Measurements from ENCODE around the gene DDX28. TPM values are rescaled to one million over a fixed set of nuclear protein-coding genes. Genes with fewer than 3 reads are reported as not detected.

The DDX28 gene
- total and polyA plus RNA-seq, 10 of the 15 experiments (the other 5 are each of a cell fraction or from before 2014, with no cell fraction given) = 3.6 to 40.4 (median 20.0) TPM

DNA sequence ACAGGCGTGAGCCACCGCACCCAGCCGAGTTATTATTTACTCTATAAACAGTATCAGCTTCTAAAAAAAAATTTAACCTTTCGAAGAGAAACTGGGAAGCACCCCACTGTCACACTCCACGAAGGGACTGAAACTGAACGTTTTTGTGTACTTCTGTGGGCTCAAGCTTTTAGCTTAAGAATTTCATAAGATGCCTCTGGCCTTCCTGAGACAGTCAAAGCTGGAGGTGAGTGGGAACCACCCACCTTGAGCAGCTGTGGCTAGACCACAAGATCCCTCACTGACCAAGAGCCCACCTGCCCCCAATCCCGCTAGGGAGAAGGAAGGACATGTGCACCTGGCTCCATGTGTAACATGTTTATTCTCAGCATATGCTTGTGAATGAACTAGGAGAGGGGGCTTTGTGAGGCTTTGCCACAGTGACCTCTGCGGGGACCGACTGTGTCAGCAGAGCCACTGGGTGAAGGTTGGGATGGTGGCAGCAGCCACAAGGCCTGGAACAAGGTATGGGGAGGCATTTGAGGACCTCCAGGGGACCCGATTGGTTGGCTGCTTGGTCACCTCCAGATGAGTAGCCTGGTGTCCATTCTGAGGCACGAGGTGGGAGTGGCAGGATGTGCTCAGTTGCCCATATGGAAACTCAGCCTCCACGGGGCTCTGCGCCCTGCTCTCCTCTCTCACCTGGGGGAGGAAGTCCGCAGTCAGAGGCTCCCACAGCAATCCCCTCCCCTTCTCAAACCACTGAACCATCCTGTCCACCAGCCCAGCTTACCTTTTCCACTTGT is 47.5 kb downstream of the DDX28 start (continued):
- no peak for TF ChIP-seq KDM1A (IDR thresholded peaks at IDR 0.05; ENCODE audit: borderline replicate concordance)
- no peak for TF ChIP-seq ZNF622 (IDR thresholded peaks at IDR 0.05)
- TF ChIP-seq BCL11A (IDR thresholded peaks at IDR 0.05; ENCODE audit: low read depth, low read length) = peak; percentile 72
- no peak for TF ChIP-seq HDGF (IDR thresholded peaks at IDR 0.05)
- no peak; the same call in 1 of the 2 replicates for TF ChIP-seq TAF1 (IDR thresholded peaks at IDR 0.05; ENCODE audit: borderline replicate concordance, low read depth, low read length)
- TF ChIP-seq, protein P1, sequence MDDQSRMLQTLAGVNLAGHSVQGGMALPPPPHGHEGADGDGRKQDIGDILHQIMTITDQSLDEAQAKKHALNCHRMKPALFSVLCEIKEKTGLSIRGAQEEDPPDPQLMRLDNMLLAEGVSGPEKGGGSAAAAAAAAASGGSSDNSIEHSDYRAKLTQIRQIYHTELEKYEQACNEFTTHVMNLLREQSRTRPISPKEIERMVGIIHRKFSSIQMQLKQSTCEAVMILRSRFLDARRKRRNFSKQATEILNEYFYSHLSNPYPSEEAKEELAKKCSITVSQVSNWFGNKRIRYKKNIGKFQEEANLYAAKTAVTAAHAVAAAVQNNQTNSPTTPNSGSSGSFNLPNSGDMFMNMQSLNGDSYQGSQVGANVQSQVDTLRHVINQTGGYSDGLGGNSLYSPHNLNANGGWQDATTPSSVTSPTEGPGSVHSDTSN (IDR thresholded peaks at IDR 0.05; ENCODE audit: insufficient replicate concordance, low read depth, low read length) = no peak
- TF ChIP-seq FOS (IDR thresholded peaks at IDR 0.05; ENCODE audit: borderline replicate concordance, extremely low read depth, insufficient read length) = no peak
- no peak for TF ChIP-seq CREB1 (IDR thresholded peaks at IDR 0.05; ENCODE audit: low read depth)
- TF ChIP-seq, protein P2, sequence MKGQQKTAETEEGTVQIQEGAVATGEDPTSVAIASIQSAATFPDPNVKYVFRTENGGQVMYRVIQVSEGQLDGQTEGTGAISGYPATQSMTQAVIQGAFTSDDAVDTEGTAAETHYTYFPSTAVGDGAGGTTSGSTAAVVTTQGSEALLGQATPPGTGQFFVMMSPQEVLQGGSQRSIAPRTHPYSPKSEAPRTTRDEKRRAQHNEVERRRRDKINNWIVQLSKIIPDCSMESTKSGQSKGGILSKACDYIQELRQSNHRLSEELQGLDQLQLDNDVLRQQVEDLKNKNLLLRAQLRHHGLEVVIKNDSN (IDR thresholded peaks at IDR 0.05; ENCODE audit: borderline replicate concordance, extremely low read length, insufficient read depth, low read depth, low read length) = no peak
- no peak for TF ChIP-seq ZNF217 (IDR thresholded peaks at IDR 0.05)
- TF ChIP-seq POU2F2 (IDR thresholded peaks at IDR 0.05; ENCODE audit: borderline replicate concordance, low read depth, low read length) = no peak
- TF ChIP-seq, protein P3, sequence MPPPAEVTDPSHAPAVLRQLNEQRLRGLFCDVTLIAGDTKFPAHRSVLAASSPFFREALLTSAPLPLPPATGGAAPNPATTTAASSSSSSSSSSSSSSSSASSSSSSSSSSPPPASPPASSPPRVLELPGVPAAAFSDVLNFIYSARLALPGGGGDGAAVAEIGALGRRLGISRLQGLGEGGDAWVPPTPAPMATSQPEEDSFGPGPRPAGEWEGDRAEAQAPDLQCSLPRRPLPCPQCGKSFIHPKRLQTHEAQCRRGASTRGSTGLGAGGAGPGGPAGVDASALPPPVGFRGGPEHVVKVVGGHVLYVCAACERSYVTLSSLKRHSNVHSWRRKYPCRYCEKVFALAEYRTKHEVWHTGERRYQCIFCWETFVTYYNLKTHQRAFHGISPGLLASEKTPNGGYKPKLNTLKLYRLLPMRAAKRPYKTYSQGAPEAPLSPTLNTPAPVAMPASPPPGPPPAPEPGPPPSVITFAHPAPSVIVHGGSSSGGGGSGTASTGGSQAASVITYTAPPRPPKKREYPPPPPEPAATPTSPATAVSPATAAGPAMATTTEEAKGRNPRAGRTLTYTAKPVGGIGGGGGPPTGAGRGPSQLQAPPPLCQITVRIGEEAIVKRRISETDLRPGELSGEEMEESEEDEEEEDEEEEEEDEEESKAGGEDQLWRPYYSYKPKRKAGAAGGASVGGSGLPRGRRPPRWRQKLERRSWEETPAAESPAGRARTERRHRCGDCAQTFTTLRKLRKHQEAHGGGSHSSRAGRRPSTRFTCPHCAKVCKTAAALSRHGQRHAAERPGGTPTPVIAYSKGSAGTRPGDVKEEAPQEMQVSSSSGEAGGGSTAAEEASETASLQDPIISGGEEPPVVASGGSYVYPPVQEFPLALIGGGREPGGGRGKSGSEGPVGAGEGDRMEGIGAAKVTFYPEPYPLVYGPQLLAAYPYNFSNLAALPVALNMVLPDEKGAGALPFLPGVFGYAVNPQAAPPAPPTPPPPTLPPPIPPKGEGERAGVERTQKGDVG (CRISPR knock-in tag; IDR thresholded peaks at IDR 0.05) = no peak
- TF ChIP-seq ZNF207 (IDR thresholded peaks at IDR 0.05; ENCODE audit: borderline replicate concordance) = no peak
- peak in 1 of 2 experiments; percentile 65; a peak in 1 of 3 replicates for TF ChIP-seq EGR1 (IDR thresholded peaks at IDR 0.05; ENCODE audit: borderline replicate concordance in 1 of 2, low read depth in 2 of 2, low read length in 2 of 2)
- no peak for TF ChIP-seq GABPA (IDR thresholded peaks at IDR 0.05; ENCODE audit: low read depth)
- TF ChIP-seq CHD2 (IDR thresholded peaks at IDR 0.05; ENCODE audit: borderline replicate concordance, low read depth, low read length) = no peak
- TF ChIP-seq CHD1 (IDR thresholded peaks at IDR 0.05; ENCODE audit: low read depth, low read length) = no peak
- TF ChIP-seq SP1 (IDR thresholded peaks at IDR 0.05; ENCODE audit: low read depth, low read length) = peak; percentile 24
- TF ChIP-seq SIN3A (IDR thresholded peaks at IDR 0.05; ENCODE audit: low read depth, low read length) = no peak
- TF ChIP-seq KAT2A (conservative IDR thresholded peaks at IDR 0.05; ENCODE audit: control insufficient read depth, low read depth, low read length) = no peak
- TF ChIP-seq NFXL1 (IDR thresholded peaks at IDR 0.05; ENCODE audit: borderline replicate concordance) = no peak
- no peak for TF ChIP-seq ESRRA (IDR thresholded peaks at IDR 0.05; ENCODE audit: low read length)
- TF ChIP-seq ZZZ3 (IDR thresholded peaks at IDR 0.05; ENCODE audit: control insufficient read depth, insufficient read length, low read depth) = no peak
- no peak for TF ChIP-seq STAT1 (conservative IDR thresholded peaks at IDR 0.05)

Measured in GM12878 (cell line).